Thoracic aorta (tissue), 2 donors: Measurements from ENCODE around the gene XYLT2. TPM values are rescaled to one million over a fixed set of nuclear protein-coding genes. Genes with fewer than 3 reads are reported as not detected.

Experiments
- ATAC-seq: fragments of 150-250 bp; one replicate; pipeline ENCODE4 v1.8.0; 2017; ENCODE audit warnings: low read depth; ENCODE audit not compliant: insufficient number of reproducible peaks, low FRiP score
- DNase-seq: peaks from one replicate; pipeline ENCODE4 v3.0.0-alpha.2; 2020; ENCODE audit warnings: low spot score
- H3K27ac ChIP-seq, 2 donors: fragments of 200-600 bp; sonication (generic); 1 replicate in 1 of 2; 2 replicates in 1 of 2; pipeline ENCODE4 v1.5.1; 2016; ENCODE audit warnings: mild to moderate bottlenecking in 2 of 2, moderate library complexity in 2 of 2
- H3K27me3 ChIP-seq: fragments of 200-600 bp; sonication (generic); replicated peaks from 2 replicates; pipeline ENCODE4 v1.6.0; 2016; ENCODE audit warnings: mild to moderate bottlenecking; ENCODE audit not compliant: insufficient read depth
- H3K36me3 ChIP-seq: fragments of 200-600 bp; sonication (generic); one replicate; pipeline ENCODE4 v1.5.1; 2016
- H3K4me1 ChIP-seq, 2 donors: fragments of 200-600 bp; sonication (generic); 1 replicate in 1 of 2; 2 replicates in 1 of 2; pipeline versions ENCODE4 v1.5.1 to v1.6.0; 2016; ENCODE audit warnings: low read depth in 2 of 2, mild to moderate bottlenecking in 1 of 2; ENCODE audit not compliant: control insufficient read depth in 1 of 2
- H3K4me3 ChIP-seq: fragments of 200-600 bp; sonication (generic); 2 replicates; pipeline ENCODE4 v1.5.1; 2016; ENCODE audit warnings: mild to moderate bottlenecking
- H3K9me3 ChIP-seq: fragments of 200-600 bp; sonication (generic); 2 replicates; pipeline ENCODE4 v1.5.1; 2016
- CTCF ChIP-seq: fragments of 200-600 bp; sonication (generic); IDR thresholded peaks from one replicate; pipeline ENCODE4 v1.5.1; 2019; ENCODE audit warnings: antibody characterized with exemption
- total RNA-seq, 2 donors: library from RNA; depleted of rRNA; stranded (reverse); fragments of >200 nt; gene quantifications; one replicate each; pipeline versions ENCODE4 v1.1.0 to v1.2.3, GENCODE V29; 2016

XYLT2 gene
- total RNA-seq, 2 donors from 2014 or later, result 17.6 to 26.4 TPM

GRCh38 chr17:50352072-50352692, 6.3 kb downstream of the XYLT2 start:
- Histone ChIP-seq H3K4me1 (peaks cover 6 to 17% of the 10 kb centered on the region in 2 donors), H3K9me3 (no peaks in the 10 kb centered on the region), H3K27me3 (no peaks in the 10 kb centered on the region), H3K36me3 (peaks cover 37% of the 10 kb centered on the region), H3K27ac (no peak overlapping the region), H3K4me3 (no peak overlapping the region)
- no peak for TF ChIP-seq CTCF
- no peak for DNase-seq
- ATAC-seq, result no peak

DNA sequence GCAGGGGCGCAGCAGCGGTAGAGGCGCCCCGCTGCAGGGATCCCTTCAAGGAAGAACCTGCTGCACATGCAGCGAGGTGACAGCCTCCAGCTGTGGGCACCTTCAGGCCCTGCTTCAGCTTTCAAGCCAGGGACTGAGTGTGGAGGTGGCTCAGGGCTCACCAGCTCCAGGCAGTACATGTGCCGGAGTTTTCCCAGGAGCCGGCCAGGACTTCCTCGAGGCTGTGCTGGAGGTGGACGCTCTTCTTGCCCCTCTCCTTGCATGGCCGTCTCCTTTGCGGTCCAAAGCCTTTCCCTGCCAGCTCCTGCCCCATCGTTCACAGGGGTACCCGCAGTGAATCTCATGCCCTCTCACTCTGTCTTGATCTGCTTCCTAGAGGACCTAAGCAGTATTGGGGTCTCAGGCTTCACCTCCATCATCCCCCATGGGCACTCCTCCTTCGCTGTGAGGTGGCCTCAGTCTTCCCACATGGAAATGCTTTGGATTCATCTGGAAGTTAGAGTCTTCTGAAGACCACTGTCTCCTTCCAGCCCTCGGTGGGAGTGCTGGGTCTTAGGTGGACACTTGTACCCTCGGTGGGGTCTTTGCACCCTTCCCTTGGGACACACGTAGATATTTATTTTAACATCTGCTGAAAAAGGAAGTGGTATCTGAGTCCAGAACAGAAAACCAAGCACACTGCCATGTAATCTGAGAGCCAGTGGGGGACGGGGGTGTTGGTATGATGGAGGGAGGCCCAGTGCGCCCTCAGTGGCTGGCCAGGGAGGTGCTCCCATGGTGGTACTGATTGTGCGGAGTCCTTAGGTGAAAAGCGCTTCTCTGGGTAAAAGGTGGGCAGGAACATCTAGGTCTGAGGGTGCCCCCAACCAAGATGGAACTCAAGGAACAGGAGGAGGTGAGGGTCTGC, 7.0 kb downstream of the XYLT2 start:
- Histone ChIP-seq H3K36me3 (peaks cover 38% of the 10 kb centered on the region), H3K9me3 (no peaks in the 10 kb centered on the region), H3K27me3 (no peaks in the 10 kb centered on the region), H3K4me1 (peaks cover 0 to 9% of the 10 kb centered on the region in 2 donors), H3K4me3 (no peak overlapping the region), H3K27ac (no peak overlapping the region)
- DNase-seq (no peak), ATAC-seq (no peak)
- TF ChIP-seq CTCF, result no peak

GRCh38 chr17:50353600-50354195, 7.8 kb downstream of the XYLT2 start:
- no peak overlapping the region for H3K27ac ChIP-seq
- no peaks in the 10 kb centered on the region for H3K9me3 ChIP-seq
- no peak for TF ChIP-seq CTCF
- peaks cover 43% of the 10 kb centered on the region for H3K36me3 ChIP-seq
- ATAC-seq (no peak), DNase-seq (no peak)
- no peak overlapping the region for H3K4me3 ChIP-seq
- H3K4me1 ChIP-seq, result peaks cover 0 to 2% of the 10 kb centered on the region in 2 donors
- no peaks in the 10 kb centered on the region for H3K27me3 ChIP-seq

DNA sequence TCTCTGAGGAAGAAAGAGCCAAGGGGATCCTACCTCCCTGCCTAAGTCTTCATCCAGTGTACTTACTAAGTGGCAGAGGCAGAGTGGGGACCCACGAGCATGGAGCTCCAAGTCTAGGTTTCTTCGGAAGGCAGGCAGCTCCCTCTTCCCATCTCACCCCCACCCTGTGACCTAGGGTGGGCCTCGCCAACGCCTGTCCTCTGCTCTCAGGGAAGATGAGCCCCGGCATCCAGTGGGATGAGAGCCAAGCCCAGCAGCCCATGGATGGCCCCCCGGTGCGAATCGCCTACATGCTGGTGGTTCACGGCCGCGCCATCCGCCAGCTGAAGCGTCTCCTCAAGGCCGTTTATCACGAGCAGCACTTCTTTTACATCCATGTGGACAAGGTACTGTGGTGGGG, 8.3 kb downstream of the XYLT2 start:
- DNase-seq, result no peak
- TF ChIP-seq CTCF, result no peak
- H3K36me3 ChIP-seq, result peaks cover 43% of the 10 kb centered on the region
- H3K27me3 ChIP-seq, result no peaks in the 10 kb centered on the region
- ATAC-seq, result no peak
- no peaks in the 10 kb centered on the region for H3K9me3 ChIP-seq
- no peaks in the 10 kb centered on the region for H3K4me1 ChIP-seq
- no peak overlapping the region for H3K27ac ChIP-seq
- H3K4me3 ChIP-seq, result no peak overlapping the region

DNA sequence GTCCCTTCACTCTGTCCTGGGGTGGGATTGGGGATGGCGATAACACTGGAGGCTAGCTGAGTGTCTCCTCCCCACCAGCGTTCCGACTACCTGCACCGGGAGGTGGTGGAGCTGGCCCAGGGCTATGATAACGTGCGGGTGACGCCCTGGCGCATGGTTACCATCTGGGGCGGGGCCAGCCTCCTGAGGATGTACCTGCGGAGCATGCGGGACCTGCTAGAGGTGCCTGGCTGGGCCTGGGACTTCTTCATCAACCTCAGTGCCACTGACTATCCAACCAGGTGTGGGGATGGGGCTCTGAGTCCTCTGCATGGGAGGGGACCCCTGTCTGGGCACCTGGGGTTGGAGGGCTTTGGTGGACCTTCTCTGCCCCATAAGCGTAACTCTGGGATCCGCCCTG, 8.8 kb downstream of the XYLT2 start:
- Histone ChIP-seq H3K36me3 (peaks cover 43% of the 10 kb centered on the region), H3K27ac (no peak overlapping the region), H3K4me3 (no peak overlapping the region), H3K4me1 (no peaks in the 10 kb centered on the region), H3K9me3 (no peaks in the 10 kb centered on the region), H3K27me3 (no peaks in the 10 kb centered on the region)
- ATAC-seq, result no peak
- no peak for DNase-seq
- no peak for TF ChIP-seq CTCF
